ENCODE data around the gene IQSEC3. TPM values are rescaled to one million over a fixed set of nuclear protein-coding genes. Genes with fewer than 3 reads are reported as not detected.

Gene IQSEC3
- total and polyA plus RNA-seq, 2 experiments from 2014 or later: 0.70 to 2.7 TPM

- no peak overlapping the region for H3K4me2 ChIP-seq
- no peaks in the 10 kb centered on the region for H3K9me3 ChIP-seq (ENCODE audit: low read depth)
- peaks cover 6% of the 10 kb centered on the region for H3K4me1 ChIP-seq (ENCODE audit: insufficient read depth)
- WGBS (ENCODE audit: low lambda C conversion rate, missing lambda C conversion rate): 92% methylated on average over 8 of the region's 8 CpGs
- TF ChIP-seq CTCF (IDR thresholded peaks at IDR 0.05; ENCODE audit: poor library complexity) (no peak), EZH2phosphoT487 (IDR thresholded peaks at IDR 0.05; ENCODE audit: low read depth, severe bottlenecking, unreplicated experiment) (no peak), EZH2 (IDR thresholded peaks at IDR 0.05; ENCODE audit: borderline replicate concordance) (no peak)
- no peaks in the 10 kb centered on the region for H3K9me2 ChIP-seq (replicated peaks; ENCODE audit: insufficient read depth)
- H3K27me3 ChIP-seq: peaks cover 3% of the 10 kb centered on the region
- H2AFZ ChIP-seq: no peak overlapping the region
- H3K27ac ChIP-seq: no peak overlapping the region
- H4K20me1 ChIP-seq (ENCODE audit: insufficient read depth, poor library complexity, severe bottlenecking): no peaks in the 10 kb centered on the region
- H3K4me3 ChIP-seq: no peak overlapping the region
- H3K36me3 ChIP-seq (replicated peaks; ENCODE audit: insufficient read depth, low read depth): no peaks in the 10 kb centered on the region
- no peak for DNase-seq (ENCODE audit: low spot score)
- no peaks in the 10 kb centered on the region for H3K79me2 ChIP-seq
Measured at GRCh38 chr12:117816-118345, 51.3 kb downstream of the IQSEC3 start.

- no peaks in the 10 kb centered on the region for H3K36me3 ChIP-seq (replicated peaks; ENCODE audit: insufficient read depth, low read depth)
- DNase-seq (ENCODE audit: low spot score): no peak
- 78% methylated on average over 4 of the region's 4 CpGs for WGBS (ENCODE audit: low lambda C conversion rate, missing lambda C conversion rate)
Measured at GRCh38 chr12:118591-118990, 52.0 kb downstream of the IQSEC3 start.

GRCh38 chr12:120951-121350 lies 54.4 kb downstream of the IQSEC3 start:
- Histone ChIP-seq H4K20me1 (ENCODE audit: insufficient read depth, poor library complexity, severe bottlenecking) (no peaks in the 10 kb centered on the region), H3K9me3 (ENCODE audit: low read depth) (no peaks in the 10 kb centered on the region), H3K79me2 (no peaks in the 10 kb centered on the region), H3K36me3 (replicated peaks; ENCODE audit: insufficient read depth, low read depth) (no peaks in the 10 kb centered on the region), H3K9me2 (replicated peaks; ENCODE audit: insufficient read depth) (no peaks in the 10 kb centered on the region), H3K4me3 (no peak overlapping the region), H3K27ac (no peak overlapping the region), H3K4me2 (no peak overlapping the region), H2AFZ (no peak overlapping the region), H3K27me3 (peaks cover 3% of the 10 kb centered on the region), H3K4me1 (ENCODE audit: insufficient read depth) (no peaks in the 10 kb centered on the region)
- no peak for TF ChIP-seq EZH2 (IDR thresholded peaks at IDR 0.05; ENCODE audit: borderline replicate concordance)
- no peak for TF ChIP-seq CTCF (IDR thresholded peaks at IDR 0.05; ENCODE audit: poor library complexity)
- no peak for TF ChIP-seq EZH2phosphoT487 (IDR thresholded peaks at IDR 0.05; ENCODE audit: low read depth, severe bottlenecking, unreplicated experiment)
- no peak for DNase-seq (ENCODE audit: low spot score)
- 59% methylated on average over 6 of the region's 6 CpGs for WGBS (ENCODE audit: low lambda C conversion rate, missing lambda C conversion rate)

More at GRCh38 chr12:118591-118990, 52.0 kb downstream of the IQSEC3 start:
- TF ChIP-seq CTCF (IDR thresholded peaks at IDR 0.05; ENCODE audit: poor library complexity) (no peak), EZH2phosphoT487 (IDR thresholded peaks at IDR 0.05; ENCODE audit: low read depth, severe bottlenecking, unreplicated experiment) (no peak), EZH2 (IDR thresholded peaks at IDR 0.05; ENCODE audit: borderline replicate concordance) (no peak)
- no peak overlapping the region for H2AFZ ChIP-seq
- peaks cover 3% of the 10 kb centered on the region for H3K27me3 ChIP-seq
- no peak overlapping the region for H3K27ac ChIP-seq
- no peaks in the 10 kb centered on the region for H3K4me1 ChIP-seq (ENCODE audit: insufficient read depth)
- H3K9me3 ChIP-seq (ENCODE audit: low read depth): no peaks in the 10 kb centered on the region
- H3K4me3 ChIP-seq: no peak overlapping the region
- H3K4me2 ChIP-seq: no peak overlapping the region
- no peaks in the 10 kb centered on the region for H3K9me2 ChIP-seq (replicated peaks; ENCODE audit: insufficient read depth)
- H3K79me2 ChIP-seq: no peaks in the 10 kb centered on the region
- no peaks in the 10 kb centered on the region for H4K20me1 ChIP-seq (ENCODE audit: insufficient read depth, poor library complexity, severe bottlenecking)
